Activated B cell treated with CpG ODN at 0.5 μM for 24 hours (primary cell): ENCODE data around the gene UTS2B. TPM values are rescaled to one million over a fixed set of nuclear protein-coding genes. Genes with fewer than 3 reads are reported as not detected.
A peak's percentile ranks its signal among the peaks of the same experiment; 100 is the strongest.

Experiments
- ATAC-seq: fragments of 200-7000 bp; cut with Tn5 transposase; one replicate; pipeline ENCODE4 v1.10.0; 2021; ENCODE audit warnings: low read depth, mild to moderate bottlenecking, moderate library complexity
- CTCF ChIA-PET: fragments of 350-600 bp; sonication (Branson Sonifier 250); formaldehyde crosslinking; loops from one replicate; lab custom pipeline; 2021; ENCODE audit warnings: antibody characterized with exemption; lab: Charles Lee
- POLR2A ChIA-PET: fragments of 350-600 bp; sonication (Branson Sonifier 250); formaldehyde crosslinking; loops from one replicate; lab custom pipeline; 2021; ENCODE audit warnings: antibody characterized with exemption; lab: Charles Lee
- DNase-seq: peaks from one replicate; pipeline ENCODE4 v3.0.0; 2022
- H3K27ac Mint-ChIP-seq: one replicate; pipeline ENCODE4 v1.8.0; 2020; ENCODE audit warnings: mixed read lengths
- H3K27me3 Mint-ChIP-seq: one replicate; pipeline ENCODE4 v1.8.0; 2021; ENCODE audit warnings: mixed read lengths
- H3K36me3 Mint-ChIP-seq: one replicate; pipeline ENCODE4 v1.8.0; 2021; ENCODE audit warnings: low read depth, mixed read lengths
- H3K4me1 Mint-ChIP-seq: one replicate; pipeline ENCODE4 v1.8.0; 2021; ENCODE audit warnings: mixed read lengths
- H3K4me3 Mint-ChIP-seq: one replicate; pipeline ENCODE4 v1.8.0; 2020; ENCODE audit warnings: mild to moderate bottlenecking, mixed read lengths
- H3K9me3 Mint-ChIP-seq: one replicate; pipeline ENCODE4 v1.8.0; 2020; ENCODE audit warnings: mixed read lengths
- CTCF ChIP-seq: fragments of 200-600 bp; IDR thresholded peaks from one replicate; pipeline ENCODE4 v1.8.0; 2022; ENCODE audit warnings: antibody characterized with exemption, mild to moderate bottlenecking
- intact Hi-C: fragments of 100-400 bp; cut with micrococcal nuclease; formaldehyde crosslinking; loops from one replicate; pipeline ENCODE4 v1.15.1; 2024
- total RNA-seq: library from RNA; stranded (reverse); gene quantifications from 2 replicates; pipeline ENCODE4 v1.2.3, GENCODE V29; 2022

The UTS2B gene
- total RNA-seq, 1 donor from 2014 or later: 2.1 TPM

- intact Hi-C loops: no loop called here
- H3K36me3 Mint-ChIP-seq: peaks cover 77% of the 10 kb centered on the region
- ChIA-PET CTCF (no interaction called here), POLR2A (no interaction called here)
- DNase-seq (no peak), ATAC-seq (no peak)
- H3K9me3 Mint-ChIP-seq: peaks cover 2% of the 10 kb centered on the region
- TF ChIP-seq CTCF: no peak
- no peak overlapping the region for H3K4me3 Mint-ChIP-seq
- H3K27ac Mint-ChIP-seq: peak overlapping the region; percentile 50
- peaks cover 18% of the 10 kb centered on the region for H3K4me1 Mint-ChIP-seq
- H3K27me3 Mint-ChIP-seq: no peaks in the 10 kb centered on the region
Observed at GRCh38 chr3:191368755-191369615, 38.7 kb upstream of the UTS2B start.

GRCh38 chr3:191366675-191367074 is 36.3 kb upstream of the UTS2B start:
- peaks cover 21% of the 10 kb centered on the region for H3K4me1 Mint-ChIP-seq
- no peak for ATAC-seq
- ChIA-PET POLR2A (no interaction called here), CTCF (no interaction called here)
- peak overlapping the region; percentile 41 for H3K27ac Mint-ChIP-seq
- H3K4me3 Mint-ChIP-seq: no peak overlapping the region
- TF ChIP-seq CTCF: no peak
- intact Hi-C loops: loop anchor here (1.0 kb wide), 1 partner anchor 7 kb away; no protein-coding TSS in a partner anchor
- H3K36me3 Mint-ChIP-seq: peaks cover 89% of the 10 kb centered on the region
- no peak for DNase-seq
- H3K9me3 Mint-ChIP-seq: no peaks in the 10 kb centered on the region
- no peaks in the 10 kb centered on the region for H3K27me3 Mint-ChIP-seq

GRCh38 chr3:191363221-191363620 is 32.9 kb upstream of the UTS2B start:
- Mint-ChIP-seq H3K36me3 (peaks cover 89% of the 10 kb centered on the region), H3K9me3 (no peaks in the 10 kb centered on the region), H3K4me1 (peaks cover 35% of the 10 kb centered on the region), H3K27me3 (no peaks in the 10 kb centered on the region), H3K27ac (no peak overlapping the region), H3K4me3 (no peak overlapping the region)
- ChIA-PET CTCF (no interaction called here), POLR2A (interaction anchor here (1.2 to 1.5 kb wide), 2 partner anchors 32 to 34 kb away, joined by 3 read pairs; partner anchors contain the start of gene CCDC50)
- ATAC-seq: no peak
- TF ChIP-seq CTCF: no peak
- DNase-seq: no peak
- intact Hi-C loops: no loop called here

GRCh38 chr3:191362524-191363090 is 32.3 kb upstream of the UTS2B start:
- H3K4me3 Mint-ChIP-seq: no peak overlapping the region
- DNase-seq (no peak), ATAC-seq (no peak)
- ChIA-PET POLR2A (interaction anchor here (0.7 to 1.5 kb wide), 4 partner anchors 25 to 93 kb away, joined by 3 read pairs; partner anchors contain the start of gene CCDC50), CTCF (no interaction called here)
- H3K9me3 Mint-ChIP-seq: no peaks in the 10 kb centered on the region
- H3K36me3 Mint-ChIP-seq: peaks cover 90% of the 10 kb centered on the region
- TF ChIP-seq CTCF: no peak
- peak overlapping the region; percentile 53 for H3K27ac Mint-ChIP-seq
- H3K4me1 Mint-ChIP-seq: peaks cover 39% of the 10 kb centered on the region
- intact Hi-C loops: no loop called here
- H3K27me3 Mint-ChIP-seq: no peaks in the 10 kb centered on the region

- Mint-ChIP-seq H3K9me3 (no peaks in the 10 kb centered on the region), H3K27ac (peak overlapping the region; percentile 53), H3K36me3 (peaks cover 91% of the 10 kb centered on the region), H3K27me3 (no peaks in the 10 kb centered on the region), H3K4me1 (peaks cover 43% of the 10 kb centered on the region), H3K4me3 (no peak overlapping the region)
- ATAC-seq: no peak
- CTCF ChIA-PET: no interaction called here
- TF ChIP-seq CTCF: no peak
- intact Hi-C loops: no loop called here
- POLR2A ChIA-PET: interaction anchor here (0.7 to 1.5 kb wide), 3 partner anchors 25 to 92 kb away, joined by 3 read pairs; no protein-coding TSS in a partner anchor
- no peak for DNase-seq
Observed at GRCh38 chr3:191362037-191362436, 31.7 kb upstream of the UTS2B start.
